Measurements from ENCODE around the gene NFATC1. TPM values are rescaled to one million over a fixed set of nuclear protein-coding genes. Genes with fewer than 3 reads are reported as not detected.
A peak's percentile ranks its signal among the peaks of the same experiment; 100 is the strongest.

The NFATC1 gene
- total RNA-seq, 1 donor from 2014 or later = 7.1 TPM

GRCh38 chr18:79383388-79384056 is 12.2 kb upstream of the NFATC1 start:
- H3K27me3 Mint-ChIP-seq (ENCODE audit: low read depth) = peaks cover 14% of the 10 kb centered on the region
- TF ChIP-seq CTCF (IDR thresholded peaks at IDR 0.05) = no peak
- no peaks in the 10 kb centered on the region for H3K9me3 Mint-ChIP-seq (ENCODE audit: low read depth)
- DNase-seq (ENCODE audit: low spot score) = peak; percentile 89
- H3K36me3 Mint-ChIP-seq (ENCODE audit: low read depth) = peaks cover 3% of the 10 kb centered on the region
- peaks cover 7% of the 10 kb centered on the region for H3K4me1 Mint-ChIP-seq (ENCODE audit: low read depth)
- H3K27ac Mint-ChIP-seq (ENCODE audit: unreplicated experiment) = no peak overlapping the region
- no peak overlapping the region for H3K4me3 Mint-ChIP-seq (ENCODE audit: unreplicated experiment)

- Mint-ChIP-seq H3K4me3 (ENCODE audit: unreplicated experiment) (no peak overlapping the region), H3K4me1 (ENCODE audit: low read depth) (peaks cover under 1% of the 10 kb centered on the region), H3K9me3 (ENCODE audit: low read depth) (no peaks in the 10 kb centered on the region), H3K36me3 (ENCODE audit: low read depth) (no peaks in the 10 kb centered on the region), H3K27me3 (ENCODE audit: low read depth) (peaks cover 20% of the 10 kb centered on the region), H3K27ac (ENCODE audit: unreplicated experiment) (no peak overlapping the region)
- peak; percentile 20 for TF ChIP-seq CTCF (IDR thresholded peaks at IDR 0.05)
- DNase-seq (ENCODE audit: low spot score) = no peak
These were observed 11.5 kb upstream of the NFATC1 start for GRCh38 chr18:79384151-79384807.

- Mint-ChIP-seq H3K27me3 (ENCODE audit: low read depth) (peaks cover 21% of the 10 kb centered on the region), H3K4me1 (ENCODE audit: low read depth) (no peaks in the 10 kb centered on the region), H3K9me3 (ENCODE audit: low read depth) (no peaks in the 10 kb centered on the region), H3K27ac (ENCODE audit: unreplicated experiment) (no peak overlapping the region), H3K36me3 (ENCODE audit: low read depth) (no peaks in the 10 kb centered on the region), H3K4me3 (ENCODE audit: unreplicated experiment) (no peak overlapping the region)
- TF ChIP-seq CTCF (IDR thresholded peaks at IDR 0.05) = no peak
- DNase-seq (ENCODE audit: low spot score) = no peak
These were observed 10.9 kb upstream of the NFATC1 start for GRCh38 chr18:79384834-79385233.

GRCh38 chr18:79385326-79385707 is 10.4 kb upstream of the NFATC1 start:
- no peaks in the 10 kb centered on the region for H3K9me3 Mint-ChIP-seq (ENCODE audit: low read depth)
- H3K27me3 Mint-ChIP-seq (ENCODE audit: low read depth) = peaks cover 21% of the 10 kb centered on the region
- TF ChIP-seq CTCF (IDR thresholded peaks at IDR 0.05) = no peak
- H3K4me1 Mint-ChIP-seq (ENCODE audit: low read depth) = no peaks in the 10 kb centered on the region
- no peak overlapping the region for H3K27ac Mint-ChIP-seq (ENCODE audit: unreplicated experiment)
- no peak for DNase-seq (ENCODE audit: low spot score)
- H3K4me3 Mint-ChIP-seq (ENCODE audit: unreplicated experiment) = no peak overlapping the region
- no peaks in the 10 kb centered on the region for H3K36me3 Mint-ChIP-seq (ENCODE audit: low read depth)

GRCh38 chr18:79385708-79386341 is 9.9 kb upstream of the NFATC1 start:
- H3K27ac Mint-ChIP-seq (ENCODE audit: unreplicated experiment) = no peak overlapping the region
- no peak overlapping the region for H3K4me3 Mint-ChIP-seq (ENCODE audit: unreplicated experiment)
- DNase-seq (ENCODE audit: low spot score) = no peak

More at GRCh38 chr18:79385708-79386341, 9.9 kb upstream of the NFATC1 start:
- no peaks in the 10 kb centered on the region for H3K9me3 Mint-ChIP-seq (ENCODE audit: low read depth)
- TF ChIP-seq CTCF (IDR thresholded peaks at IDR 0.05) = no peak
- peaks cover 21% of the 10 kb centered on the region for H3K27me3 Mint-ChIP-seq (ENCODE audit: low read depth)
- no peaks in the 10 kb centered on the region for H3K4me1 Mint-ChIP-seq (ENCODE audit: low read depth)
- H3K36me3 Mint-ChIP-seq (ENCODE audit: low read depth) = no peaks in the 10 kb centered on the region

Measured in chondrocyte (in vitro differentiated cells).